AG09309 (cell line): ENCODE measurements around the gene SYT1.

Source experiments
- DNase-seq: peaks from one replicate; pipeline ENCODE4 v3.0.0-alpha.2; 2010; ENCODE audit warnings: low read depth
- H3K4me3 ChIP-seq: 2 replicates; pipeline ENCODE4 v1.5.1; 2011; ENCODE audit warnings: mild to moderate bottlenecking, low read depth, low read length, moderate library complexity; ENCODE audit not compliant: control insufficient read depth
- CTCF ChIP-seq: IDR thresholded peaks from 2 replicates; pipeline ENCODE4 v1.5.1; 2011; ENCODE audit warnings: mild to moderate bottlenecking, low read depth, low read length, inconsistent platforms; ENCODE audit not compliant: insufficient read depth, control insufficient read depth; ENCODE audit errors: missing control alignments

SYT1 gene

DNA sequence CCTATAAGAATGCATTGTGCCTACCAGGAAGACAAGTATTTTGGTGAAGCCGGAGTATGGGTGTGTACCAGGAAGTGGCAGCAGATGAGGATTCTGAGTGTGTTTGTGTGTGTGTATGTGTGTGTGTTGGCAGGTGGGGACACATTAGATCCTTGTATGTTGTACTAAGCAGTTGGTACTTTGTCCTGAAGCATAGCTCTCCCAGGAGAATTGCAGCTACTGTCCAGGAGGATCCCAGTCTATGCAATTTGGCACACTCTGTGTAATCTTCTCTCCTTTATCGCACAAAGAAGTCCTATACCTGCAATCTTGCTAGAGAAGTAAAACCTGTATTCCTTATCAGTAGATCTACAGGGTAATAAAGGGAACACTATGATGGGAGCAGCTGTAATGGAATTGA is 549.7 kb downstream of the SYT1 start:
- H3K4me3 ChIP-seq: no peak overlapping the region
- no peak for TF ChIP-seq CTCF
- DNase-seq: no peak

DNA sequence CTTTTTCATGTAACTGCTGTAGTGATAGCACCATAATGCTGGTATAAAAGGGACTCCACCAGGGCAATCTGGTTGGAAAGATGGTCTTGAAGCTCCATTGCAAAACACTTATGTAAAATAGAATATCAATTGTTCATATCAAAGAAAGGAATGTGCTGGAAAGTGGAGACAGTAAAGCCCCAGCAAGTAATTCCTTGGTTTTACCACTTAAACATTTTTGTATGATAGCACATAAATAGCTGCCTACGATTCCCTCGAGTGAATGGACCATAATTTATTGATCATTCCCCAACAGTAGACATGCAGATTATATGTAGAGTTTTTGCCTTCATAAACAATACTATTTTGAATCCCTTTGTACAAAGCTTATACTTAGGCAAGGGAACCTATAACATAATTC is 550.7 kb downstream of the SYT1 start:
- H3K4me3 ChIP-seq: no peak overlapping the region
- DNase-seq: no peak
- no peak for TF ChIP-seq CTCF

- no peak for DNase-seq
- no peak overlapping the region for H3K4me3 ChIP-seq
- TF ChIP-seq CTCF: no peak
These were observed 551.3 kb downstream of the SYT1 start for GRCh38 chr12:79415746-79416435.

GRCh38 chr12:79420146-79420618 is 555.6 kb downstream of the SYT1 start:
- peak; percentile 92 for DNase-seq
- no peak overlapping the region for H3K4me3 ChIP-seq
- peak; percentile 65 for TF ChIP-seq CTCF

DNA sequence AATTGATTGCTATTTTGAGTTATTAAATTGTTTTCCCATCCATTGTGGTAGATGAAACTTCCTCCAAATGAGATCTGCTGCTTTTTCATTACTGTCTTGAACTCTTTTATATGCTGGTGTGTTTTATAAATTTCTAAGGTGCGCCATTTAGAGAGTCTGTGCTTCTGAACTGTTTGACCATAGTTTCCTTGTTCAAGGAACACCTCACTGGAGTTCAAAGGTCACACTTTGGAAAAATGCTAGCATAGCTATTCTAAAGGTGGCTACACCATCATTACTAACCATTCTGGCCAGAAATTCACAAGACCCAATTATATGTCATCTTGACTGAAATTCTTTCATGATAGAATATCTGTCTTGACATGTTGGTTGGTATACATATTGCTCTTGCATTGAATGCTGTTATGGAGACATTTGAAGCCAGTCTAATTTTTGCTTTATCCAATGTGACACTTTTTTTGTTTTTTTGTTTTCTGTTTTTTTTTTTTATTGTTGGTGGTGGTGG is 556.7 kb downstream of the SYT1 start:
- no peak for TF ChIP-seq CTCF
- H3K4me3 ChIP-seq: no peak overlapping the region
- DNase-seq: no peak

- DNase-seq: no peak
- H3K4me3 ChIP-seq: no peak overlapping the region
- TF ChIP-seq CTCF: no peak
These were observed 557.7 kb downstream of the SYT1 start for GRCh38 chr12:79422060-79422812.
